Right ventricle myocardium inferior (tissue), 1 donor: ENCODE results near the gene CRYBG2. TPM values are rescaled to one million over a fixed set of nuclear protein-coding genes. Genes with fewer than 3 reads are reported as not detected.

Experiments used
- ATAC-seq: fragments of 200-7000 bp; cut with Tn5 transposase; one replicate; pipeline ENCODE4 v1.9.1; 2020; ENCODE audit warnings: mild to moderate bottlenecking, moderate library complexity
- DNase-seq: peaks from one replicate; pipeline ENCODE4 v3.0.0; 2021; ENCODE audit errors: missing footprints
- intact Hi-C: fragments of 100-400 bp; cut with DNase I; formaldehyde crosslinking; loops from one replicate; pipeline ENCODE4 v1.11.0; 2022
- total RNA-seq: library from RNA; stranded (reverse); fragmentation: NEBNext Ultra II Directional; extraction: Animal tissue kit (Norgen Biotek cat#: 25700); gene quantifications from one replicate; pipeline ENCODE4 v1.2.1, GENCODE V29; 2021
- donor health status: DM: no; HTN: yes; CAD: no; lungs with severe emphysema.

CRYBG2 gene
- total RNA-seq, 1 donor from 2014 or later, result not detected

- ATAC-seq, result no peak
- no peak for DNase-seq
- intact Hi-C loops, result loop anchor here (5.0 kb wide), 2 partner anchors 45 to 85 kb away; partner anchors contain the start of gene CEP85
Observed at GRCh38 chr1:26277719-26278118, 76.2 kb downstream of the CRYBG2 start.

DNA sequence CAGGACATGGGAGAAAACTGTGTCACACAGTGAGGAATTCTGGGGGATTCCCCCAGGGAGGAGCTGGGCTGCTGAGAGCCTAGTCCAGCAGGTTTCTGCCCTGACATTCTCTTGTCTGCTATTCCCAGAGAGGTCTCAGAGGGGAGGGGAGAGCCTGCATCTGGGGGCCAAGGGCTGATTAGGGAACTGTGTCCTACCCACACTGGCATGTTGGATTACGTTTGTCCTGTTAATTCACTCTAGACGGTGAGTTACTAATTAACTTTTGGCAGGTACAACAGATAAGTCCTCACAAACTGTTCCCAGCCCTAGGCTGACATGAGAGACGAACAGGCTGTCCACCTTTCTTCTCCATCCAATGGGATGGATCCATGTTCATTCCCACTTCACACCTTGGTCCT, 76.7 kb downstream of the CRYBG2 start:
- ATAC-seq, result no peak
- intact Hi-C loops, result loop anchor here (5.0 kb wide), 2 partner anchors 45 to 85 kb away; partner anchors contain the start of gene CEP85
- DNase-seq, result no peak

DNA sequence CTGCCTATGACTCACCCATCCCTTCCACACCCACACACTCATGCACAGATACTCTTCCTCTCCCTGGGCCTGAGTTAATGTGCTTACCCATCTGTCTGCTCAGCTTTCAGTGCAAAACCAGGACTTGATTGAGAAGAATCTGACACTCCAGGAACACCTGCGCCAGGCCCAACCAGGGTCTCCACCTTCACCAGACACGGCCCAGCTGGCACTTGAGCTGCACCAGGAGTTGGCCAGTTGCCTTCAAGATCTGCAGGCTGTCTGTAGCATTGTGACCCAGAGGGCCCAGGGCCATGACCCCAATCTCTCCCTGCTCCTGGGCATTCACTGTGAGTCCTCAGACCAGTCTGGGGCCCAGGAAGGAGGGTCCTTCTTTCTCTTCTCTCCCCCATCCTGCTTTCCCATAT, 77.5 kb downstream of the CRYBG2 start:
- DNase-seq (no peak), ATAC-seq (no peak)
- intact Hi-C loops, result loop anchor here (5.0 kb wide), 2 partner anchors 44 to 86 kb away; partner anchors contain the start of gene CEP85

DNA sequence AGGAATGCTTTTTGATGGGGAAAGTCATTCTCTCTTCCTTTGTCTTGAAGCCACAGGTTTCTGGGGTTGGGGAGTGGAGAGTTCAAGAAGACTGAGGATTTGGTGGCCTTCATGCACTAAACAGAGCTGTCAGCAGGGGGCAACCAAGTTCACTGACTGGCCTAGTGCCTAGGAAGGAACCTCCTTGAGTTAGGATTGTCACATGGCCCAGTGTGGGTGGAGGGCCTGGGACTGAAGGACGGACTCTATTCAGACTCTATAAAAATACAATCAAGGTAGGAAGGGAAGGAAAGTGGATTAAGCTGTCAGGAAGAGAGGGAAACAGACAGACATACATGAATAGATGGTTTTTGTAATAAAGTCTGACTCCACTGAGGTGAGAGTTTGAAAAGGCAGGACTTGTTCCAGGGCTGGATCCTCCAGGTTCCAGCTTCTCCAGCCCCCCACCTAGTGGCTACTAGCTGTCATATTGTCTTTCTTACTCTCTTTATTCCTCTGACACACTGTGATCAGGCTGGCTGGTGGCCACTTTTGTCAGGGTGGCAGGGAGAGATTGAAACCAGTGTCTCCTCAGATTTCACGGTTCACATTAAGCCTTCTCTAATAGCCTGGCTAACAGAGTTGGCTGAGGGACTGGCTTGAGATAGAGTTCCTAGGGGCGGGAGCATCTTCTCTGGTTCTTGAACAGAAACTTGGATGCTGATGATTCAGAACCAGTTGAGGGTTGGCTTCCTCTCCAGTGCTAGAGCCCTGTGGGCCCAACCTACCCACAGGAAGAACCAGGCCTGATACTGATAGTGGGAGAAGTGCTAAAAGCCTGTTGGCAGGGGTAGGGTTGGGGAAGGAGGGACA, 78.1 kb downstream of the CRYBG2 start:
- intact Hi-C loops, result loop anchor here (1.0 to 5.0 kb wide), 3 partner anchors 44 to 86 kb away; partner anchors contain the start of gene CEP85
- ATAC-seq (peak; percentile 83), DNase-seq (peak; percentile 87)

GRCh38 chr1:26274801-26275425, 79.0 kb downstream of the CRYBG2 start:
- no peak for DNase-seq
- intact Hi-C loops, result loop anchor here (1.0 to 5.0 kb wide), 3 partner anchors 43 to 87 kb away; partner anchors contain the start of gene CEP85
- no peak for ATAC-seq

Other genes starting within 250 kb of the CRYBG2 start
- 4.0 TPM for gene PDIK1L, start 242.3 kb downstream of the CRYBG2 start, total RNA-seq
- 4.0 TPM for gene FAM110D, start 195.1 kb downstream of the CRYBG2 start, total RNA-seq
- gene C1orf232, start 185.2 kb downstream of the CRYBG2 start, total RNA-seq, result not detected
- 14.9 TPM for gene ZNF593, start 184.2 kb downstream of the CRYBG2 start, total RNA-seq
- not detected for gene ZNF593OS, start 182.3 kb downstream of the CRYBG2 start, total RNA-seq
- gene CNKSR1, start 176.6 kb downstream of the CRYBG2 start, total RNA-seq, result 1.8 TPM
- not detected for gene CATSPER4, start 163.5 kb downstream of the CRYBG2 start, total RNA-seq
- 73.6 TPM for gene CEP85, start 119.9 kb downstream of the CRYBG2 start, total RNA-seq
- gene SH3BGRL3, start 74.0 kb downstream of the CRYBG2 start, total RNA-seq, result 50.5 TPM
- gene UBXN11, start 47.5 kb downstream of the CRYBG2 start, total RNA-seq, result 9.5 TPM
- 6.5 TPM for gene CD52, start 36.2 kb downstream of the CRYBG2 start, total RNA-seq
- 0.14 TPM for gene ZNF683, start 18.6 kb upstream of the CRYBG2 start, total RNA-seq
- not detected for gene LIN28A, start 56.7 kb upstream of the CRYBG2 start, total RNA-seq
- gene DHDDS, start 78.2 kb upstream of the CRYBG2 start, total RNA-seq, result 25.7 TPM
- gene HMGN2, start 118.3 kb upstream of the CRYBG2 start, total RNA-seq, result 150 TPM
- 6.9 TPM for gene RPS6KA1, start 175.6 kb upstream of the CRYBG2 start, total RNA-seq